ENCODE measurements around the gene GABRE. TPM values are rescaled to one million over a fixed set of nuclear protein-coding genes. Genes with fewer than 3 reads are reported as not detected.

The GABRE gene
- total and polyA plus RNA-seq, 10 of the 15 experiments (the other 5 are each of a cell fraction or from before 2014, with no cell fraction given): 0.01 to 0.15 (median 0.10) TPM; not detected in 6

DNA sequence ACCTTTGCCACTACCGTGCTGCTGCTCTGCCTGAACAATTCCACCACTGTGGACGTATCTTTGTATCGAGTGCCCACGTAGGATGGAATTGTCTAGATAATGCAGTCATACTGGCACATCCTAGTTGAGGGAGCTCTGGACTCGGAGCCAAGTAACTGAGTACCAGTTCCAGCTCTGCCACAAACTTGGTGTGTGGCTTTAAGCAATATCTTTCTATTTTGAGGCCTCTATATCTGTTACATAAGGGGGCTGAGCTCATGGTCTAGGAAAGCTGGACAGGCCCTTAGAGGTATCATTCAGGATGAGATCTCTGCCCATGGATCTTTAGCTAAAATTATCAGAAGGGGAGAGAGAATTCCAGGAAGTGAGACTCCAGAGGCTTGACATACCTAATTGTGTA lies 12.4 kb downstream of the GABRE start:
- RAD21 ChIA-PET (ENCODE audit: unreplicated experiment): no interaction called here
- Histone ChIP-seq H3K4me3 (no peak overlapping the region), H3K4me1 (ENCODE audit: control insufficient read depth, insufficient read depth, low read length) (no peaks in the 10 kb centered on the region), H3K9ac (ENCODE audit: control insufficient read depth, insufficient read depth, low read length) (no peak overlapping the region), H3K36me3 (ENCODE audit: control insufficient read depth in 2 of 2, insufficient read depth in 2 of 2, low read length in 1 of 2) (no peaks in the 10 kb centered on the region), H3K27me3 (replicated peaks in 1 of 2; ENCODE audit: control insufficient read depth in 2 of 2, insufficient read depth in 2 of 2, low read length in 1 of 2) (no peaks in the 10 kb centered on the region), H3K4me2 (ENCODE audit: control insufficient read depth, insufficient read depth) (no peak overlapping the region), H3K79me2 (ENCODE audit: control insufficient read depth, insufficient read depth, low read length) (no peaks in the 10 kb centered on the region), H4K20me1 (ENCODE audit: control insufficient read depth, insufficient read depth) (no peaks in the 10 kb centered on the region), H2AFZ (ENCODE audit: control insufficient read depth, low read depth, low read length) (no peak overlapping the region), H3K9me3 (replicated peaks; ENCODE audit: control insufficient read depth, insufficient read depth, low read length) (no peaks in the 10 kb centered on the region), H3K27ac (ENCODE audit: control insufficient read depth, insufficient read depth) (no peak overlapping the region)
- in situ Hi-C loops (cut with MboI): no loop called here
- SMC1A ChIA-PET (ENCODE audit: uncharacterized antibody, unreplicated experiment): no interaction called here
- ATAC-seq (no peak), DNase-seq (ENCODE audit: low read depth, low spot score) (no peak), FAIRE-seq (no peak)
- CTCF ChIA-PET: no interaction called here
- intact Hi-C loops (cut with micrococcal nuclease; ENCODE audit: unreplicated experiment): no loop called here
- BruUV-seq (replicated peaks): no TSS peak
- POLR2A ChIA-PET: no interaction called here
- 20% methylated on average over 5 of the region's 5 CpGs for WGBS (ENCODE audit: insufficient coverage, insufficient replicate concordance, low lambda C conversion rate, missing lambda C conversion rate)
- TF ChIP-seq GATAD2B (conservative IDR thresholded peaks at IDR 0.05; ENCODE audit: low read depth) (no peak), HDAC2 (IDR thresholded peaks at IDR 0.05) (no peak), SKIL (IDR thresholded peaks at IDR 0.05; ENCODE audit: low read depth, poor library complexity, severe bottlenecking) (no peak), TCF12 (IDR thresholded peaks at IDR 0.05; ENCODE audit: low read depth, low read length) (no peak), REST (IDR thresholded peaks at IDR 0.05; ENCODE audit: low read depth, low read length) (no peak), MTA3 (IDR thresholded peaks at IDR 0.05; ENCODE audit: borderline replicate concordance, low read length) (no peak), ZZZ3 (IDR thresholded peaks at IDR 0.05; ENCODE audit: control insufficient read depth, insufficient read length, low read depth) (no peak)
- TF ChIP-seq, protein P1, sequence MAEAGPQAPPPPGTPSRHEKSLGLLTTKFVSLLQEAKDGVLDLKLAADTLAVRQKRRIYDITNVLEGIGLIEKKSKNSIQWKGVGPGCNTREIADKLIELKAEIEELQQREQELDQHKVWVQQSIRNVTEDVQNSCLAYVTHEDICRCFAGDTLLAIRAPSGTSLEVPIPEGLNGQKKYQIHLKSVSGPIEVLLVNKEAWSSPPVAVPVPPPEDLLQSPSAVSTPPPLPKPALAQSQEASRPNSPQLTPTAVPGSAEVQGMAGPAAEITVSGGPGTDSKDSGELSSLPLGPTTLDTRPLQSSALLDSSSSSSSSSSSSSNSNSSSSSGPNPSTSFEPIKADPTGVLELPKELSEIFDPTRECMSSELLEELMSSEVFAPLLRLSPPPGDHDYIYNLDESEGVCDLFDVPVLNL (IDR thresholded peaks at IDR 0.05; ENCODE audit: low read depth, low read length): no peak
